ENCODE results near the gene PRDM5. TPM values are rescaled to one million over a fixed set of nuclear protein-coding genes. Genes with fewer than 3 reads are reported as not detected.

PRDM5 gene
- total RNA-seq, 3 donors from 2014 or later, result 0.08 to 0.37 (median 0.33) TPM

GRCh38 chr4:120723986-120724385 lies 198.5 kb downstream of the PRDM5 start:
- Mint-ChIP-seq H3K4me1 (ENCODE audit: low read depth) (no peaks in the 10 kb centered on the region), H3K36me3 (ENCODE audit: insufficient read depth) (no peaks in the 10 kb centered on the region), H3K9me3 (no peaks in the 10 kb centered on the region), H3K4me3 (no peak overlapping the region), H3K27me3 (ENCODE audit: low read depth) (peaks cover 1% of the 10 kb centered on the region)
- no peak for ATAC-seq
- no peak for DNase-seq

- peaks cover 1% of the 10 kb centered on the region for H3K27me3 Mint-ChIP-seq (ENCODE audit: low read depth)
- H3K9me3 Mint-ChIP-seq, result no peaks in the 10 kb centered on the region
- ATAC-seq, result no peak
- H3K36me3 Mint-ChIP-seq (ENCODE audit: insufficient read depth), result no peaks in the 10 kb centered on the region
- no peaks in the 10 kb centered on the region for H3K4me1 Mint-ChIP-seq (ENCODE audit: low read depth)
- no peak overlapping the region for H3K4me3 Mint-ChIP-seq
- no peak for DNase-seq
Measured at GRCh38 chr4:120723105-120723504, 199.4 kb downstream of the PRDM5 start.

- Mint-ChIP-seq H3K27me3 (ENCODE audit: low read depth) (peaks cover 1% of the 10 kb centered on the region), H3K4me1 (ENCODE audit: low read depth) (no peaks in the 10 kb centered on the region), H3K36me3 (ENCODE audit: insufficient read depth) (no peaks in the 10 kb centered on the region), H3K4me3 (no peak overlapping the region), H3K9me3 (no peaks in the 10 kb centered on the region)
- DNase-seq, result no peak
- ATAC-seq, result no peak
Measured at GRCh38 chr4:120722655-120723054, 199.9 kb downstream of the PRDM5 start.

GRCh38 chr4:120720354-120720934 lies 202.1 kb downstream of the PRDM5 start:
- peaks cover 7% of the 10 kb centered on the region for H3K27me3 Mint-ChIP-seq (ENCODE audit: low read depth)
- no peak for DNase-seq
- H3K9me3 Mint-ChIP-seq, result no peaks in the 10 kb centered on the region
- no peak overlapping the region for H3K4me3 Mint-ChIP-seq
- H3K36me3 Mint-ChIP-seq (ENCODE audit: insufficient read depth), result no peaks in the 10 kb centered on the region
- no peak for ATAC-seq
- H3K4me1 Mint-ChIP-seq (ENCODE audit: low read depth), result no peaks in the 10 kb centered on the region

- H3K4me3 Mint-ChIP-seq, result no peak overlapping the region
- ATAC-seq, result peak; percentile 37 to 58
- no peaks in the 10 kb centered on the region for H3K4me1 Mint-ChIP-seq (ENCODE audit: low read depth)
- no peaks in the 10 kb centered on the region for H3K9me3 Mint-ChIP-seq
- peaks cover 9% of the 10 kb centered on the region for H3K27me3 Mint-ChIP-seq (ENCODE audit: low read depth)
- no peaks in the 10 kb centered on the region for H3K36me3 Mint-ChIP-seq (ENCODE audit: insufficient read depth)
- DNase-seq, result peak; percentile 5
Measured at GRCh38 chr4:120718979-120719566, 203.5 kb downstream of the PRDM5 start.

GRCh38 chr4:120716346-120716745 lies 206.2 kb downstream of the PRDM5 start:
- ATAC-seq (no peak), DNase-seq (no peak)
- peaks cover 11% of the 10 kb centered on the region for H3K27me3 Mint-ChIP-seq (ENCODE audit: low read depth)
- no peaks in the 10 kb centered on the region for H3K4me1 Mint-ChIP-seq (ENCODE audit: low read depth)
- H3K36me3 Mint-ChIP-seq (ENCODE audit: insufficient read depth), result no peaks in the 10 kb centered on the region
- no peaks in the 10 kb centered on the region for H3K9me3 Mint-ChIP-seq
- H3K4me3 Mint-ChIP-seq, result no peak overlapping the region

GRCh38 chr4:120714417-120715010 lies 208.0 kb downstream of the PRDM5 start:
- DNase-seq (no peak), ATAC-seq (no peak)
- no peaks in the 10 kb centered on the region for H3K36me3 Mint-ChIP-seq (ENCODE audit: insufficient read depth)
- H3K27me3 Mint-ChIP-seq (ENCODE audit: low read depth), result peaks cover 11% of the 10 kb centered on the region
- no peaks in the 10 kb centered on the region for H3K4me1 Mint-ChIP-seq (ENCODE audit: low read depth)
- no peaks in the 10 kb centered on the region for H3K9me3 Mint-ChIP-seq
- H3K4me3 Mint-ChIP-seq, result no peak overlapping the region

GRCh38 chr4:120709991-120710390 lies 212.5 kb downstream of the PRDM5 start:
- peaks cover 8% of the 10 kb centered on the region for H3K27me3 Mint-ChIP-seq (ENCODE audit: low read depth)
- DNase-seq (no peak), ATAC-seq (no peak)
- H3K4me3 Mint-ChIP-seq, result no peak overlapping the region
- no peaks in the 10 kb centered on the region for H3K9me3 Mint-ChIP-seq
- no peaks in the 10 kb centered on the region for H3K36me3 Mint-ChIP-seq (ENCODE audit: insufficient read depth)
- H3K4me1 Mint-ChIP-seq (ENCODE audit: low read depth), result no peaks in the 10 kb centered on the region

- no peaks in the 10 kb centered on the region for H3K4me1 Mint-ChIP-seq (ENCODE audit: low read depth)
- no peak overlapping the region for H3K4me3 Mint-ChIP-seq
- H3K9me3 Mint-ChIP-seq, result no peaks in the 10 kb centered on the region
- DNase-seq, result no peak
- H3K36me3 Mint-ChIP-seq (ENCODE audit: insufficient read depth), result no peaks in the 10 kb centered on the region
- H3K27me3 Mint-ChIP-seq (ENCODE audit: low read depth), result peaks cover 10% of the 10 kb centered on the region
- ATAC-seq, result no peak
Measured at GRCh38 chr4:120704538-120704937, 218.0 kb downstream of the PRDM5 start.

- Mint-ChIP-seq H3K9me3 (no peaks in the 10 kb centered on the region), H3K36me3 (ENCODE audit: insufficient read depth) (no peaks in the 10 kb centered on the region), H3K27me3 (ENCODE audit: low read depth) (peaks cover 10% of the 10 kb centered on the region), H3K4me3 (no peak overlapping the region), H3K4me1 (ENCODE audit: low read depth) (no peaks in the 10 kb centered on the region)
- ATAC-seq (no peak), DNase-seq (no peak)
Measured at GRCh38 chr4:120703908-120704307, 218.6 kb downstream of the PRDM5 start.

- H3K4me3 Mint-ChIP-seq, result no peak overlapping the region
- DNase-seq, result no peak
- no peaks in the 10 kb centered on the region for H3K4me1 Mint-ChIP-seq (ENCODE audit: low read depth)
- no peaks in the 10 kb centered on the region for H3K36me3 Mint-ChIP-seq (ENCODE audit: insufficient read depth)
- no peaks in the 10 kb centered on the region for H3K9me3 Mint-ChIP-seq
- peaks cover 13% of the 10 kb centered on the region for H3K27me3 Mint-ChIP-seq (ENCODE audit: low read depth)
- ATAC-seq, result no peak
Measured at GRCh38 chr4:120699354-120699753, 223.2 kb downstream of the PRDM5 start.

- Mint-ChIP-seq H3K9me3 (no peaks in the 10 kb centered on the region), H3K27me3 (ENCODE audit: low read depth) (peaks cover 7% of the 10 kb centered on the region), H3K36me3 (ENCODE audit: insufficient read depth) (no peaks in the 10 kb centered on the region), H3K4me1 (ENCODE audit: low read depth) (no peaks in the 10 kb centered on the region), H3K4me3 (no peak overlapping the region)
- DNase-seq (no peak), ATAC-seq (no peak)
Measured at GRCh38 chr4:120694973-120695372, 227.6 kb downstream of the PRDM5 start.

- DNase-seq (no peak), ATAC-seq (no peak)
- Mint-ChIP-seq H3K4me1 (ENCODE audit: low read depth) (no peaks in the 10 kb centered on the region), H3K9me3 (no peaks in the 10 kb centered on the region), H3K27me3 (ENCODE audit: low read depth) (peaks cover 7% of the 10 kb centered on the region), H3K36me3 (ENCODE audit: insufficient read depth) (no peaks in the 10 kb centered on the region), H3K4me3 (no peak overlapping the region)
Measured at GRCh38 chr4:120693816-120694215, 228.7 kb downstream of the PRDM5 start.

GRCh38 chr4:120692964-120693363 lies 229.6 kb downstream of the PRDM5 start:
- DNase-seq (no peak), ATAC-seq (no peak)
- Mint-ChIP-seq H3K9me3 (no peaks in the 10 kb centered on the region), H3K4me1 (ENCODE audit: low read depth) (no peaks in the 10 kb centered on the region), H3K27me3 (ENCODE audit: low read depth) (peaks cover 2% of the 10 kb centered on the region), H3K4me3 (no peak overlapping the region), H3K36me3 (ENCODE audit: insufficient read depth) (no peaks in the 10 kb centered on the region)

GRCh38 chr4:120691536-120691935 lies 231.0 kb downstream of the PRDM5 start:
- DNase-seq (no peak), ATAC-seq (no peak)
- H3K9me3 Mint-ChIP-seq, result no peaks in the 10 kb centered on the region
- no peaks in the 10 kb centered on the region for H3K36me3 Mint-ChIP-seq (ENCODE audit: insufficient read depth)
- no peak overlapping the region for H3K4me3 Mint-ChIP-seq
- peaks cover 2% of the 10 kb centered on the region for H3K27me3 Mint-ChIP-seq (ENCODE audit: low read depth)
- no peaks in the 10 kb centered on the region for H3K4me1 Mint-ChIP-seq (ENCODE audit: low read depth)

Measured in activated T-cell treated with anti-CD3 and anti-CD28 coated beads, Interleukin-2, amount 50 U/mL, for 4 hours (primary cell).